Common myeloid progenitor, CD34-positive (primary cell): ENCODE data around the gene BOK. TPM values are rescaled to one million over a fixed set of nuclear protein-coding genes. Genes with fewer than 3 reads are reported as not detected.

ENCODE experiments used
- CTCF ChIA-PET: fragments of 350-600 bp; sonication (Branson Sonifier 250); formaldehyde crosslinking; loops from one replicate; lab custom pipeline; 2021; ENCODE audit warnings: antibody characterized with exemption; lab: Charles Lee
- POLR2A ChIA-PET: fragments of 350-600 bp; sonication (Branson Sonifier 250); formaldehyde crosslinking; loops from one replicate; lab custom pipeline; 2021; ENCODE audit warnings: antibody characterized with exemption; lab: Charles Lee
- DNase-seq, 3 donors: peaks; one replicate each; pipeline versions ENCODE4 v3.0.0 to v3.0.0-alpha.2; 2013
- H3K27ac ChIP-seq, 2 experiments: 1 replicate in 1 of 2; 2 replicates in 1 of 2; pipeline ENCODE4 v1.7.0; 2013; ENCODE audit warnings: inconsistent platforms in 2 of 2, low read length in 2 of 2, mild to moderate bottlenecking in 2 of 2, low read depth in 1 of 2, moderate library complexity in 1 of 2; ENCODE audit not compliant: severe bottlenecking in 2 of 2, insufficient read depth in 1 of 2, poor library complexity in 1 of 2
- H3K27me3 ChIP-seq, 5 experiments: replicated peaks in 2 of 5; 1 replicate in 3 of 5; 2 replicates in 2 of 5; pipeline versions ENCODE4 v1.6.1 to v1.7.0; 2013; ENCODE audit warnings: low read length in 4 of 5, mild to moderate bottlenecking in 2 of 5, moderate library complexity in 2 of 5, inconsistent platforms in 1 of 5; ENCODE audit not compliant: insufficient read depth in 5 of 5, control insufficient read depth in 4 of 5
- H3K36me3 ChIP-seq, 4 experiments: 1 replicate in 2 of 4; 2 replicates in 2 of 4; pipeline versions ENCODE4 v1.6.1 to v1.7.0; 2013; ENCODE audit warnings: low read length in 3 of 4, control low read depth in 1 of 4, mild to moderate bottlenecking in 1 of 4; ENCODE audit not compliant: control insufficient read depth in 4 of 4, insufficient read depth in 4 of 4
- H3K4me1 ChIP-seq, 4 experiments: 1 replicate in 3 of 4; 2 replicates in 1 of 4; pipeline versions ENCODE4 v1.6.1 to v1.7.1; 2013; ENCODE audit warnings: low read length in 3 of 4, mild to moderate bottlenecking in 3 of 4, control low read depth in 1 of 4, inconsistent platforms in 1 of 4, moderate library complexity in 1 of 4; ENCODE audit not compliant: control insufficient read depth in 4 of 4, insufficient read depth in 4 of 4; ENCODE audit errors: control extremely low read depth in 1 of 4
- H3K4me3 ChIP-seq, 7 experiments: 1 replicate in 4 of 7; 2 replicates in 3 of 7; pipeline versions ENCODE4 v1.5.1 to v1.7.0; 2013; ENCODE audit warnings: mild to moderate bottlenecking in 7 of 7, low read length in 6 of 7, moderate library complexity in 6 of 7, inconsistent platforms in 2 of 7, low read depth in 2 of 7, control low read depth in 1 of 7; ENCODE audit not compliant: insufficient read depth in 4 of 7, control insufficient read depth in 1 of 7; ENCODE audit errors: extremely low read depth in 1 of 7
- H3K9me3 ChIP-seq, 5 experiments: 1 replicate in 4 of 5; 2 replicates in 1 of 5; pipeline versions ENCODE4 v1.6.1 to v1.7.1; 2013; ENCODE audit warnings: low read length in 4 of 5, mild to moderate bottlenecking in 2 of 5, inconsistent platforms in 1 of 5, low read depth in 1 of 5, moderate library complexity in 1 of 5; ENCODE audit not compliant: control insufficient read depth in 4 of 5, insufficient read depth in 2 of 5; ENCODE audit errors: control extremely low read depth in 1 of 5
- WGBS: methylation state at CpG from one replicate; pipeline ENCODE4 v1.1.5; 2013; ENCODE audit not compliant: insufficient coverage; 5-methylcytosine and 5-hydroxymethylcytosine counted together
- polyA plus RNA-seq: library from polyadenylated mRNA; unstranded; fragments of 120-200 nt; gene quantifications from one replicate; pipeline ENCODE4 v1.2.1, GENCODE V29; 2013

Gene BOK
- 0.11 TPM for polyA plus RNA-seq

- Histone ChIP-seq H3K27me3 (peaks cover 3 to 74% (median 28%) of the 10 kb centered on the region in 5 experiments), H3K36me3 (peaks cover 0 to 4% (median 0%) of the 10 kb centered on the region in 4 experiments), H3K4me3 (peak within 1 kb of the TSS; percentile 25 to 68 (median 66)), H3K27ac (no peak within 1 kb of the TSS), H3K9me3 (peaks cover 1 to 29% (median 22%) of the 10 kb centered on the region in 5 experiments), H3K4me1 (peaks cover 0 to 13% (median 10%) of the 10 kb centered on the region in 4 experiments)
- peak in 2 of 3 donors; percentile 23 to 40 for DNase-seq
- WGBS = 1% methylated on average over 86 of the region's 98 CpGs
- POLR2A ChIA-PET = no interaction called here
- CTCF ChIA-PET = interaction anchor here (1.1 kb wide), 1 partner anchor 8 kb away, joined by 3 read pairs; no protein-coding TSS in a partner anchor
These were observed at the start of gene BOK for GRCh38 chr2:241558532-241559322. TSS of gene BOK (plus strand) at chr2:241558745. CDS start at chr2:241559484, 739 bp downstream.

- POLR2A ChIA-PET = interaction anchor here (0.6 kb wide), 1 partner anchor 133 kb away, joined by 4 read pairs; no protein-coding TSS in a partner anchor
These were observed 49.3 kb upstream of the BOK start for GRCh38 chr2:241509155-241509784.

GRCh38 chr2:241511091-241511741 lies 47.3 kb upstream of the BOK start:
- no peak for DNase-seq
- H3K27me3 ChIP-seq = no peaks in the 10 kb centered on the region
- no peak overlapping the region for H3K4me3 ChIP-seq
- H3K36me3 ChIP-seq = no peaks in the 10 kb centered on the region
- ChIA-PET POLR2A (no interaction called here), CTCF (no interaction called here)
- peaks cover 0 to 22% (median 21%) of the 10 kb centered on the region in 4 experiments for H3K4me1 ChIP-seq
- H3K9me3 ChIP-seq = no peaks in the 10 kb centered on the region
- WGBS = 97% methylated on average over 4 of the region's 6 CpGs
- no peak overlapping the region for H3K27ac ChIP-seq

More at GRCh38 chr2:241509155-241509784, 49.3 kb upstream of the BOK start:
- H3K27ac ChIP-seq = peak overlapping the region in 1 of 2 experiments; percentile 73
- peak overlapping the region in 6 of 7 experiments; percentile 36 to 77 (median 72) for H3K4me3 ChIP-seq
- H3K27me3 ChIP-seq = peaks cover 0 to 2% (median 0%) of the 10 kb centered on the region in 5 experiments
- no peaks in the 10 kb centered on the region for H3K9me3 ChIP-seq
- WGBS = 32% methylated on average over 24 of the region's 24 CpGs
- H3K36me3 ChIP-seq = no peaks in the 10 kb centered on the region
- DNase-seq = no peak
- H3K4me1 ChIP-seq = peaks cover 0 to 22% (median 21%) of the 10 kb centered on the region in 4 experiments
- CTCF ChIA-PET = no interaction called here

- no peak overlapping the region for H3K27ac ChIP-seq
- no peak for DNase-seq
- POLR2A ChIA-PET = no interaction called here
- H3K4me1 ChIP-seq = peaks cover 0 to 1% (median 0%) of the 10 kb centered on the region in 4 experiments
- 87% methylated on average over 4 of the region's 5 CpGs for WGBS
- CTCF ChIA-PET = no interaction called here
- H3K4me3 ChIP-seq = no peak overlapping the region
- no peaks in the 10 kb centered on the region for H3K36me3 ChIP-seq
- H3K27me3 ChIP-seq = peaks cover 0 to 3% (median 0%) of the 10 kb centered on the region in 5 experiments
- H3K9me3 ChIP-seq = no peaks in the 10 kb centered on the region
These were observed 44.0 kb upstream of the BOK start for GRCh38 chr2:241514553-241514952.

- ChIA-PET POLR2A (no interaction called here), CTCF (interaction anchor here (0.6 to 1.2 kb wide), 2 partner anchors 22 to 152 kb away, joined by 3 read pairs; no protein-coding TSS in a partner anchor)
- WGBS = 92% methylated on average over 5 of the region's 10 CpGs
- no peaks in the 10 kb centered on the region for H3K36me3 ChIP-seq
- H3K27ac ChIP-seq = no peak overlapping the region
- H3K27me3 ChIP-seq = peaks cover 0 to 4% (median 2%) of the 10 kb centered on the region in 5 experiments
- H3K9me3 ChIP-seq = no peaks in the 10 kb centered on the region
- no peak overlapping the region for H3K4me3 ChIP-seq
- no peaks in the 10 kb centered on the region for H3K4me1 ChIP-seq
- no peak for DNase-seq
These were observed 43.4 kb upstream of the BOK start for GRCh38 chr2:241514986-241515737.

GRCh38 chr2:241516520-241516965 lies 42.0 kb upstream of the BOK start:
- H3K4me3 ChIP-seq = no peak overlapping the region
- no peaks in the 10 kb centered on the region for H3K4me1 ChIP-seq
- H3K27me3 ChIP-seq = peaks cover 0 to 4% (median 2%) of the 10 kb centered on the region in 5 experiments
- WGBS = no CpG with 5 or more reads among the region's 3 CpGs
- H3K36me3 ChIP-seq = no peaks in the 10 kb centered on the region
- no peak overlapping the region for H3K27ac ChIP-seq
- POLR2A ChIA-PET = no interaction called here
- CTCF ChIA-PET = no interaction called here
- H3K9me3 ChIP-seq = no peaks in the 10 kb centered on the region
- peak in 1 of 3 donors; percentile 46 for DNase-seq
